ENCODE results near the gene FGF8.
"Not testable (repeated sequence)": the region's sequence is repeated elsewhere in the genome, so short reads cannot be mapped to it uniquely, and the experiment has no call there.

The FGF8 gene

GRCh38 chr10:101775273-101776160 is at the start of gene FGF8:
Gene FGF8 (minus strand): TSS chr10:101776114. CDS start chr10:101775900, 214 bp downstream.
- DNase-seq (ENCODE audit: low spot score) = no peak

GRCh38 chr10:101824736-101825135 is 48.8 kb upstream of the FGF8 start:
- no peak for DNase-seq (ENCODE audit: low spot score)

GRCh38 chr10:101818872-101819633 is 43.1 kb upstream of the FGF8 start:
- no peak for DNase-seq (ENCODE audit: low spot score)

GRCh38 chr10:101818119-101818871 is 42.4 kb upstream of the FGF8 start, which contains the start of gene OGA:
Gene OGA (minus strand): TSS chr10:101818444. CDS start chr10:101818022, 422 bp downstream.
- peak; percentile 97 for DNase-seq (ENCODE audit: low spot score)

GRCh38 chr10:101817337-101818118 is 41.6 kb upstream of the FGF8 start:
- peak; percentile 85 for DNase-seq (ENCODE audit: low spot score)

GRCh38 chr10:101816913-101817336 is 41.0 kb upstream of the FGF8 start:
- DNase-seq (ENCODE audit: low spot score) = no peak

GRCh38 chr10:101816376-101816775 is 40.5 kb upstream of the FGF8 start:
- no peak for DNase-seq (ENCODE audit: low spot score)

- DNase-seq (ENCODE audit: low spot score) = no peak
Observed at GRCh38 chr10:101814466-101815071, 38.7 kb upstream of the FGF8 start.

GRCh38 chr10:101812606-101813005 is 36.7 kb upstream of the FGF8 start:
- no peak for DNase-seq (ENCODE audit: low spot score)

- no peak for DNase-seq (ENCODE audit: low spot score)
Observed at GRCh38 chr10:101807158-101807557, 31.2 kb upstream of the FGF8 start.

- DNase-seq (ENCODE audit: low spot score) = no peak
Observed at GRCh38 chr10:101803511-101803910, 27.6 kb upstream of the FGF8 start.

- no peak for DNase-seq (ENCODE audit: low spot score)
Observed at GRCh38 chr10:101797403-101798059, 21.6 kb upstream of the FGF8 start.

- DNase-seq (ENCODE audit: low spot score) = no peak
Observed at GRCh38 chr10:101793526-101793925, 17.6 kb upstream of the FGF8 start.

GRCh38 chr10:101789686-101790085 is 13.8 kb upstream of the FGF8 start:
- no peak for DNase-seq (ENCODE audit: low spot score)

GRCh38 chr10:101789231-101789630 is 13.3 kb upstream of the FGF8 start:
- not testable (repeated sequence) for DNase-seq (ENCODE audit: low spot score)

- no peak for DNase-seq (ENCODE audit: low spot score)
Observed at GRCh38 chr10:101785801-101786200, 9.9 kb upstream of the FGF8 start.

- no peak for DNase-seq (ENCODE audit: low spot score)
Observed at GRCh38 chr10:101784558-101784957, 8.6 kb upstream of the FGF8 start.

GRCh38 chr10:101783736-101784118 is 7.8 kb upstream of the FGF8 start:
- DNase-seq (ENCODE audit: low spot score) = no peak

- peak; percentile 95 for DNase-seq (ENCODE audit: low spot score)
Observed at GRCh38 chr10:101782811-101783735, 7.2 kb upstream of the FGF8 start, which contains the start of gene NPM3. Gene NPM3 (minus strand): TSS chr10:101783446. CDS start chr10:101783390, 56 bp downstream.
